K562 (cell line): ENCODE measurements around the gene CHST7. TPM values are rescaled to one million over a fixed set of nuclear protein-coding genes. Genes with fewer than 3 reads are reported as not detected.

Source experiments
- ATAC-seq: fragments of 200-7000 bp; cut with Tn5 transposase; 3 replicates; pipeline ENCODE4 v1.9.1; 2020; ENCODE audit warnings: moderate library complexity
- BruUV-seq: library from RNA; stranded (reverse); fragments of 400-500 nt; replicated peaks from 2 replicates; lab custom pipeline; 2021; lab: Mats Ljungman, UMichigan
- CTCF ChIA-PET: fragments of 300-600 bp; formaldehyde crosslinking; extraction: SDS; loops from one replicate; lab custom pipeline; 2021; ENCODE audit warnings: low intra/inter-chr PET ratio; lab: Yijun Ruan, JAX
- POLR2A ChIA-PET: fragments of 300-600, 350-650 bp; sonication (Branson Sonifier 250); formaldehyde crosslinking; extraction: SDS; loops from one replicate; lab custom pipeline; 2021; ENCODE audit warnings: antibody characterized with exemption, inconsistent platforms; lab: Yijun Ruan, JAX
- DNase-seq, 4 experiments: peaks; one replicate each; pipeline versions ENCODE4 v3.0.0 to v3.0.0-alpha.2; 2011 to 2018; ENCODE audit warnings: low spot score in 3 of 4, mixed read lengths in 3 of 4; ENCODE audit errors: extremely low read depth in 1 of 4
- FAIRE-seq: peaks from 2 replicates; lab custom pipeline; 2011; peaks lifted over from hg19 to GRCh38; lab: Jason Lieb, UNC
- H2AFZ ChIP-seq: 2 replicates; pipeline ENCODE4 v1.6.0; 2011; ENCODE audit warnings: low read depth, low read length, control low read depth, inconsistent platforms
- H3K27ac ChIP-seq: fragments of 200-600 bp; 3 replicates; pipeline ENCODE4 v1.8.0; 2011; ENCODE audit warnings: low read depth, mild to moderate bottlenecking, control low read depth, inconsistent platforms, low read length, moderate library complexity, mixed read lengths; ENCODE audit errors: extremely low read depth
- H3K27me3 ChIP-seq, 2 experiments: fragments of 300-600 bp in 1 of 2; 2 replicates in 1 of 2; 3 replicates in 1 of 2; pipeline versions ENCODE4 v1.6.0 to v1.8.0; 2011; ENCODE audit warnings: inconsistent platforms in 2 of 2, low read length in 2 of 2, mild to moderate bottlenecking in 1 of 2, mixed read lengths in 1 of 2, moderate library complexity in 1 of 2; ENCODE audit not compliant: control insufficient read depth in 2 of 2, insufficient read depth in 2 of 2
- H3K36me3 ChIP-seq: fragments of 300-600 bp; 3 replicates; pipeline ENCODE4 v1.8.0; 2011; ENCODE audit warnings: mild to moderate bottlenecking, low read length, inconsistent platforms; ENCODE audit not compliant: control insufficient read depth, insufficient read depth
- H3K4me1 ChIP-seq, 2 experiments: fragments of 200-600 bp in 1 of 2; replicated peaks in 1 of 2; 2 replicates in 1 of 2; 3 replicates in 1 of 2; pipeline versions ENCODE4 v1.5.1 to v1.8.0; 2011; ENCODE audit warnings: inconsistent platforms in 2 of 2, low read length in 2 of 2, mild to moderate bottlenecking in 1 of 2, mixed read lengths in 1 of 2, moderate library complexity in 1 of 2; ENCODE audit not compliant: control insufficient read depth in 2 of 2, insufficient read depth in 2 of 2
- H3K4me2 ChIP-seq: 2 replicates; pipeline ENCODE4 v1.6.1; 2011; ENCODE audit warnings: low read length, control low read depth, inconsistent platforms, mixed read lengths; ENCODE audit not compliant: insufficient read depth
- H3K4me3 ChIP-seq: fragments of 200-600 bp; sonication (generic), shearing (Covaris generic); 2 replicates; pipeline ENCODE4 v1.5.1; 2016; ENCODE audit warnings: control low read depth, inconsistent platforms
- H3K79me2 ChIP-seq: fragments of 200-600 bp; 3 replicates; pipeline ENCODE4 v1.8.0; 2011; ENCODE audit warnings: low read length, inconsistent platforms; ENCODE audit not compliant: control insufficient read depth, insufficient read depth
- H3K9ac ChIP-seq, 2 experiments: 2 replicates each; pipeline versions ENCODE4 v1.6.0 to v1.6.1; 2011; ENCODE audit warnings: low read depth in 2 of 2, low read length in 2 of 2, control low read depth in 1 of 2, inconsistent platforms in 1 of 2, mild to moderate bottlenecking in 1 of 2, mixed read lengths in 1 of 2; ENCODE audit not compliant: insufficient read depth in 1 of 2
- H3K9me1 ChIP-seq: one replicate; pipeline ENCODE4 v1.6.0; 2011; ENCODE audit warnings: inconsistent platforms, mild to moderate bottlenecking, low read length, moderate library complexity; ENCODE audit not compliant: control insufficient read depth, insufficient read depth
- H3K9me3 ChIP-seq: replicated peaks from 2 replicates; pipeline ENCODE4 v1.5.1; 2011; ENCODE audit warnings: low read depth, low read length, inconsistent platforms; ENCODE audit not compliant: control insufficient read depth, insufficient read depth
- H4K20me1 ChIP-seq: replicated peaks from 2 replicates; pipeline ENCODE4 v1.6.1; 2011; ENCODE audit warnings: low read length, inconsistent platforms, mixed read lengths; ENCODE audit not compliant: control insufficient read depth, insufficient read depth
- GABPB2 ChIP-seq: fragments of 250-450 bp; sonication (Bioruptor Pico); conservative IDR thresholded peaks from 2 replicates; pipeline ENCODE4 v1.5.1; 2021; ENCODE audit warnings: mild to moderate bottlenecking
- HEY1 ChIP-seq: fragments of 250-450 bp; sonication (Bioruptor Pico); IDR thresholded peaks from 2 replicates; pipeline ENCODE4 v1.5.0; 2020; ENCODE audit warnings: mild to moderate bottlenecking, moderate library complexity, borderline replicate concordance
- KLF1 ChIP-seq: fragments of 450-650 bp; IDR thresholded peaks from 2 replicates; pipeline ENCODE4 v1.6.1; 2016; ENCODE audit warnings: missing genetic modification characterization, missing compliant biosample characterization
- MEIS2 ChIP-seq: fragments of 450-650 bp; IDR thresholded peaks from 2 replicates; pipeline ENCODE4 v1.6.1; 2014; ENCODE audit warnings: mild to moderate bottlenecking; ENCODE audit not compliant: partially characterized antibody
- POU5F1 ChIP-seq: fragments of 150-350 bp; IDR thresholded peaks from 2 replicates; pipeline ENCODE4 v1.6.1; 2014; ENCODE audit warnings: borderline replicate concordance, low read length, low read depth, mild to moderate bottlenecking; ENCODE audit not compliant: partially characterized antibody
- ZC3H8 ChIP-seq: fragments of 450-650 bp; IDR thresholded peaks from 2 replicates; pipeline ENCODE4 v1.6.1; 2017
- ZNF311 ChIP-seq: fragments of 250-450 bp; sonication (Bioruptor Pico); IDR thresholded peaks from 2 replicates; pipeline ENCODE4 v1.4.0; 2020; ENCODE audit warnings: mild to moderate bottlenecking, moderate library complexity
- ZNF76 ChIP-seq: fragments of 250-450 bp; sonication (Bioruptor Pico); IDR thresholded peaks from 2 replicates; pipeline ENCODE4 v1.4.0; 2020; ENCODE audit warnings: mild to moderate bottlenecking, moderate library complexity, borderline replicate concordance
- WGBS: fragments of 100-300 bp; shearing (Covaris generic); methylation state at CpG from one replicate; pipeline ENCODE4 v1.1.6; 2016; ENCODE audit warnings: low coverage, mixed read lengths; ENCODE audit not compliant: insufficient coverage; ENCODE audit errors: missing lambda C conversion rate; 5-methylcytosine and 5-hydroxymethylcytosine counted together
- in situ Hi-C: fragments of 300-500 bp; cut with MboI; formaldehyde crosslinking; loops from 4 replicates; pipeline ENCODE4 v1.15.0; 2018; ENCODE audit warnings: inconsistent platforms, mixed read lengths
- intact Hi-C: fragments of 100-400 bp; cut with micrococcal nuclease; formaldehyde crosslinking; loops from 2 replicates; pipeline ENCODE4 v1.14.2; 2022
- polyA plus RNA-seq, 8 experiments: library from polyadenylated mRNA; depleted of rRNA in 4 of 8; stranded (reverse) in 5 of 8; unstranded in 3 of 8; fragments of >200 nt; fragmentation: Nextera tagmentation in 2 of 8; fragmentation: Illumina TruSeq in 1 of 8; extraction: Ambion mirVana in 2 of 8; extraction: Trizol in 1 of 8; gene quantifications; 2 replicates each; pipeline versions ENCODE4 v1.2.1 to v1.2.3, GENCODE V29; 2011 to 2014; ENCODE audit warnings: inconsistent platforms in 1 of 8, missing spikeins in 1 of 8
- total RNA-seq, 7 experiments: library from RNA; depleted of rRNA in 6 of 7; stranded (reverse); fragments of >200 nt in 6 of 7; fragmentation: Illumina TruSeq in 2 of 7; extraction: Trizol in 2 of 7; gene quantifications; 2 replicates each; pipeline versions ENCODE4 v1.2.1 to v1.2.3, GENCODE V29; 2011 to 2021; ENCODE audit warnings: low replicate concordance in 1 of 7
- TF ChIP-seq, protein P1 (sequence below): fragments of 250-450 bp; sonication (Bioruptor Pico); IDR thresholded peaks from 2 replicates; pipeline ENCODE4 v1.5.0; 2020; ENCODE audit warnings: mild to moderate bottlenecking, borderline replicate concordance

The CHST7 gene
- total and polyA plus RNA-seq, 9 of the 15 experiments (the other 6 are each of a cell fraction or from before 2014, with no cell fraction given) = 0.04 to 0.41 (median 0.09) TPM; not detected in 2

DNA sequence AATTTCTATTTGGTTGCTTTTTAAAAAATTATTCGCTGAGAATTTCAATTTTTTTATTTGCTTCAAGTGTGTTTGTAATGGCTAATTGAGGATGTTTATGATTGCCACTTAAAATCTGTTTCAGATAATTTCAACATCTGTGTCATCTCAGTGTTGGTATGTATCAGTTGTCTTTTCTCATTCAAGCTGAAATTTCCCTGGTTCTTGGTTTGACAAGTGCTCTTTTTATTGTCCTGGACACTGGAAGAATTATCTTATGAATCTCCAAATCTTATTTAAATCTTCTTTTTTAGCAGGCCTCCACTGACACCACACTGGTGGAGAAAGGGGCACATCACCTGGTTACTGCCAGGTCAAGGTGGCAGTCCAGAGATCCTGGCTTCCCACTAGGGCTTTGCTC is 21.5 kb downstream of the CHST7 start (continued):
- no peak for TF ChIP-seq ZNF76 (CRISPR knock-in tag)

DNA sequence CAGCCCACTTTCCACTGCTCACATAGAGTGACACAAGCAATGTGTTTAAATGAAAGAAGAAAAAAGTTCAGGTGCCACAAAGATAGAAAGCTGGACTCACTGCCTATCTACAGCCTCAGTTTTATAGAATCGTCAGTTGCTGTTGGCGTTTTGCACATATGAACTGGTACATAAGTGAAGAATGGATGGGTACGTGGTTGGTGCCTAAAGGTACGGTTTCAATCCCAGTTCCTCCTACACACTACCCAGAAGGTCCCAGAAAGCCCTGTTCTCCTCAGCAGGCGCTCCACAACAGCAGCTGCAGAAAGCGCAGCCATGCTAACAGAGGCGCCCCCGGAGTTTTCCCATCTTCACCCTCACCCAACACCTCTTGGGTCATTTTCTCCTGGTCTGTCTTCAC is 23.6 kb downstream of the CHST7 start:
- Histone ChIP-seq H3K9me1 (no peaks in the 10 kb centered on the region), H3K27me3 (peaks cover 0 to 3% of the 10 kb centered on the region in 2 experiments; a peak in 1 of 5 replicates), H3K79me2 (no peaks in the 10 kb centered on the region), H4K20me1 (0 out of 2 replicates have a peak, but pooled peaks cover 3% of the 10 kb centered on the region), H3K27ac (no peak overlapping the region), H3K36me3 (no peaks in the 10 kb centered on the region), H3K9ac (no peak overlapping the region), H3K4me2 (no peak overlapping the region), H3K4me3 (no peak overlapping the region), H3K9me3 (no peaks in the 10 kb centered on the region), H3K4me1 (no peaks in the 10 kb centered on the region), H2AFZ (no peak overlapping the region)
- intact Hi-C loops = no loop called here
- CTCF ChIA-PET = no interaction called here
- 10% methylated on average over 8 of the region's 8 CpGs for WGBS
- ATAC-seq (no peak), DNase-seq (no peak), FAIRE-seq (no peak)
- in situ Hi-C loops = no loop called here
- POLR2A ChIA-PET = no interaction called here
- BruUV-seq = no TSS peak
- TF ChIP-seq, protein P1, sequence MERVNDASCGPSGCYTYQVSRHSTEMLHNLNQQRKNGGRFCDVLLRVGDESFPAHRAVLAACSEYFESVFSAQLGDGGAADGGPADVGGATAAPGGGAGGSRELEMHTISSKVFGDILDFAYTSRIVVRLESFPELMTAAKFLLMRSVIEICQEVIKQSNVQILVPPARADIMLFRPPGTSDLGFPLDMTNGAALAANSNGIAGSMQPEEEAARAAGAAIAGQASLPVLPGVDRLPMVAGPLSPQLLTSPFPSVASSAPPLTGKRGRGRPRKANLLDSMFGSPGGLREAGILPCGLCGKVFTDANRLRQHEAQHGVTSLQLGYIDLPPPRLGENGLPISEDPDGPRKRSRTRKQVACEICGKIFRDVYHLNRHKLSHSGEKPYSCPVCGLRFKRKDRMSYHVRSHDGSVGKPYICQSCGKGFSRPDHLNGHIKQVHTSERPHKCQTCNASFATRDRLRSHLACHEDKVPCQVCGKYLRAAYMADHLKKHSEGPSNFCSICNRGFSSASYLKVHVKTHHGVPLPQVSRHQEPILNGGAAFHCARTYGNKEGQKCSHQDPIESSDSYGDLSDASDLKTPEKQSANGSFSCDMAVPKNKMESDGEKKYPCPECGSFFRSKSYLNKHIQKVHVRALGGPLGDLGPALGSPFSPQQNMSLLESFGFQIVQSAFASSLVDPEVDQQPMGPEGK (CRISPR knock-in tag) = no peak
- no peak for TF ChIP-seq POU5F1
- no peak for TF ChIP-seq HEY1 (CRISPR knock-in tag)
- TF ChIP-seq MEIS2 = no peak
- no peak for TF ChIP-seq ZNF311 (CRISPR knock-in tag)
- TF ChIP-seq ZC3H8 = no peak
- TF ChIP-seq GABPB2 (CRISPR knock-in tag) = no peak
- TF ChIP-seq KLF1 (tag) = no peak
